GM12865 (cell line): ENCODE results near the gene EP300.

Experiments used
- DNase-seq: peaks from one replicate; pipeline ENCODE4 v3.0.0; 2010; ENCODE audit warnings: low read depth
- H3K4me3 ChIP-seq: 2 replicates; pipeline ENCODE4 v1.5.1; 2011; ENCODE audit warnings: mild to moderate bottlenecking, low read depth, low read length, control low read depth
- CTCF ChIP-seq: IDR thresholded peaks from 2 replicates; pipeline ENCODE4 v1.5.1; 2011; ENCODE audit warnings: low read length, control low read depth, low read depth, inconsistent platforms; ENCODE audit not compliant: insufficient read depth; ENCODE audit errors: missing control alignments

Gene EP300

GRCh38 chr22:41226723-41227655 lies 134.6 kb downstream of the EP300 start:
- no peak overlapping the region for H3K4me3 ChIP-seq
- no peak for DNase-seq
- no peak for TF ChIP-seq CTCF

DNA sequence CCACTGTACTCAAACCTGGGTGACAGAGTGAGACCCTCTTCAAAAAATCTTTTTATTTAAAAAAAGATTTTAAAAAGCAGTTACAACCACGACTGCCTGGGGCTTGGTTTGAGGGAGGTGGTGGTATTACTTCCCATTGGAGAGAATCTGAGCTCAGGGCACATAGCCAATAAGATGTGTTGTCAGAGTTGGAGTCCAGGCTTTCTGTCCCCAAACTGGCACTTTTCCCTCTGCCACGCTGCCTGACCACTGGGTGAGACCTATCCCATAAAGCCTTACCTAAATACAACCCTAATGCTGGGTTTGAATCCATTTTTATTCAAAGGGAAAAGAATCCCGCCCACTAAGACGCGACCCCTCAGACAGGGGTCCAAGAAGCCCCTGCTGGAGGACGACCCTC lies 136.8 kb downstream of the EP300 start:
- DNase-seq, result no peak
- TF ChIP-seq CTCF, result no peak
- no peak overlapping the region for H3K4me3 ChIP-seq
